Nephron progenitor cell (in vitro differentiated cells): ENCODE results near the gene KCNB1.

Source experiments
- DNase-seq: peaks from one replicate; pipeline ENCODE4 v3.0.0; 2021
- H3K27ac Mint-ChIP-seq: 2 replicates; pipeline ENCODE4 v1.8.0; 2021; ENCODE audit warnings: mild to moderate bottlenecking, moderate library complexity, mixed read lengths
- H3K27me3 Mint-ChIP-seq: 2 replicates; pipeline ENCODE4 v1.8.0; 2021; ENCODE audit warnings: mild to moderate bottlenecking, low read depth, mixed read lengths; ENCODE audit not compliant: poor library complexity
- H3K36me3 Mint-ChIP-seq: 2 replicates; pipeline ENCODE4 v1.8.0; 2021; ENCODE audit warnings: low read depth, mixed read lengths
- H3K4me1 Mint-ChIP-seq: 2 replicates; pipeline ENCODE4 v1.8.0; 2021; ENCODE audit warnings: mixed read lengths
- H3K4me3 Mint-ChIP-seq: 2 replicates; pipeline ENCODE4 v1.8.0; 2021; ENCODE audit warnings: mild to moderate bottlenecking, moderate library complexity, mixed read lengths
- H3K9me3 Mint-ChIP-seq: 2 replicates; pipeline ENCODE4 v1.8.0; 2021; ENCODE audit warnings: mild to moderate bottlenecking, moderate library complexity, mixed read lengths
- TF ChIP-seq, protein P1 (sequence below): fragments of 200-600 bp; sonication (generic); IDR thresholded peaks from 2 replicates; pipeline ENCODE4 v1.5.0; 2021; ENCODE audit warnings: antibody characterized with exemption

Gene KCNB1

GRCh38 chr20:49516916-49517804 is 34.7 kb upstream of the KCNB1 start:
- DNase-seq: no peak
- Mint-ChIP-seq H3K27ac (no peak overlapping the region), H3K9me3 (no peaks in the 10 kb centered on the region), H3K4me1 (peaks cover 16% of the 10 kb centered on the region), H3K4me3 (no peak overlapping the region), H3K36me3 (peaks cover 15% of the 10 kb centered on the region), H3K27me3 (peaks cover 17% of the 10 kb centered on the region)
- TF ChIP-seq, protein P1, sequence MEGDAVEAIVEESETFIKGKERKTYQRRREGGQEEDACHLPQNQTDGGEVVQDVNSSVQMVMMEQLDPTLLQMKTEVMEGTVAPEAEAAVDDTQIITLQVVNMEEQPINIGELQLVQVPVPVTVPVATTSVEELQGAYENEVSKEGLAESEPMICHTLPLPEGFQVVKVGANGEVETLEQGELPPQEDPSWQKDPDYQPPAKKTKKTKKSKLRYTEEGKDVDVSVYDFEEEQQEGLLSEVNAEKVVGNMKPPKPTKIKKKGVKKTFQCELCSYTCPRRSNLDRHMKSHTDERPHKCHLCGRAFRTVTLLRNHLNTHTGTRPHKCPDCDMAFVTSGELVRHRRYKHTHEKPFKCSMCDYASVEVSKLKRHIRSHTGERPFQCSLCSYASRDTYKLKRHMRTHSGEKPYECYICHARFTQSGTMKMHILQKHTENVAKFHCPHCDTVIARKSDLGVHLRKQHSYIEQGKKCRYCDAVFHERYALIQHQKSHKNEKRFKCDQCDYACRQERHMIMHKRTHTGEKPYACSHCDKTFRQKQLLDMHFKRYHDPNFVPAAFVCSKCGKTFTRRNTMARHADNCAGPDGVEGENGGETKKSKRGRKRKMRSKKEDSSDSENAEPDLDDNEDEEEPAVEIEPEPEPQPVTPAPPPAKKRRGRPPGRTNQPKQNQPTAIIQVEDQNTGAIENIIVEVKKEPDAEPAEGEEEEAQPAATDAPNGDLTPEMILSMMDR: no peak

DNA sequence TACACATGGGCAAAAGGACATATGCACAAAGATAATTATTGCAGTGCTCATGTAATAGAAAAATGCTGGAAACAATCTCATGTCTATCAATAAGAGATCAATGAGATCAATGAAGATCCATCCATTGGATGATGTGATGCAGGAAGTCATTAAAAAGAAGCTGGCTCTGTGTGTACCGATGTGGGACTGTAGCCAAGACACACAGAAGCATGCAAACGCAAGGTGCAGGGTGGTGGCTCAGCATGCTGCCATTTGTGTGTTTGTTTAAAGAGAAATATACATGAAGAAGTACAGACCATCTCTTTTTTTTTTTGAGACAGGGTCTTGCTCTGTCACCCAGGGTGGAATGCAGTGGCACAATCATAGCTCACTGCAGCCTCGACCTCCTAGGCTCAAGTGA is 33.1 kb upstream of the KCNB1 start:
- H3K9me3 Mint-ChIP-seq: no peaks in the 10 kb centered on the region
- no peak overlapping the region for H3K4me3 Mint-ChIP-seq
- no peak for DNase-seq
- peaks cover 6% of the 10 kb centered on the region for H3K36me3 Mint-ChIP-seq
- peaks cover 23% of the 10 kb centered on the region for H3K4me1 Mint-ChIP-seq
- no peak overlapping the region for H3K27ac Mint-ChIP-seq
- H3K27me3 Mint-ChIP-seq: peaks cover 17% of the 10 kb centered on the region
- TF ChIP-seq, protein P1: no peak

GRCh38 chr20:49513517-49513916 is 31.0 kb upstream of the KCNB1 start:
- no peak overlapping the region for H3K27ac Mint-ChIP-seq
- H3K36me3 Mint-ChIP-seq: peaks cover 10% of the 10 kb centered on the region
- TF ChIP-seq, protein P1: no peak
- no peak overlapping the region for H3K4me3 Mint-ChIP-seq
- DNase-seq: no peak
- H3K4me1 Mint-ChIP-seq: peaks cover 20% of the 10 kb centered on the region
- H3K9me3 Mint-ChIP-seq: no peaks in the 10 kb centered on the region
- H3K27me3 Mint-ChIP-seq: peaks cover 15% of the 10 kb centered on the region

DNA sequence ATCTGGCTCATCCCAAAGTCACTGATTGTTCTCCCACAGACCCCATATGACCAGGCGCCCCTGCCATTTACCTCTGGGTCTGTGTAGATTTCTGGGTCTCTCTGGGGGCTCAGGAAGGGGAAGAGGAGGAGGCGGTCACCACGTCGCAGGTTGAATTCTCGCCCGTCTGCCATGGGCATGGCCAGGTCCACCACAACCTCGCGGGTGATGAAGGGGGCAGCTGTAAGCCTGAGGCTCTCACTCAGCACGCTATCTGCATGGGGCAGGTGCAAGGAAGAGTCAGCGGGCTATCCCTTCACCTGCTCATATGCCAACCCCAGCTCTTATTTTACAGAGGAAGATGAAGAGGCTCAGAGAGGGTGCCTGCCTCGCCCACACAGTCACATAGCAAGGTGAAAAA is 30.5 kb upstream of the KCNB1 start:
- Mint-ChIP-seq H3K4me1 (peaks cover 23% of the 10 kb centered on the region), H3K27me3 (peaks cover 14% of the 10 kb centered on the region), H3K27ac (no peak overlapping the region), H3K4me3 (no peak overlapping the region), H3K36me3 (peaks cover 12% of the 10 kb centered on the region), H3K9me3 (no peaks in the 10 kb centered on the region)
- no peak for DNase-seq
- TF ChIP-seq, protein P1: no peak

DNA sequence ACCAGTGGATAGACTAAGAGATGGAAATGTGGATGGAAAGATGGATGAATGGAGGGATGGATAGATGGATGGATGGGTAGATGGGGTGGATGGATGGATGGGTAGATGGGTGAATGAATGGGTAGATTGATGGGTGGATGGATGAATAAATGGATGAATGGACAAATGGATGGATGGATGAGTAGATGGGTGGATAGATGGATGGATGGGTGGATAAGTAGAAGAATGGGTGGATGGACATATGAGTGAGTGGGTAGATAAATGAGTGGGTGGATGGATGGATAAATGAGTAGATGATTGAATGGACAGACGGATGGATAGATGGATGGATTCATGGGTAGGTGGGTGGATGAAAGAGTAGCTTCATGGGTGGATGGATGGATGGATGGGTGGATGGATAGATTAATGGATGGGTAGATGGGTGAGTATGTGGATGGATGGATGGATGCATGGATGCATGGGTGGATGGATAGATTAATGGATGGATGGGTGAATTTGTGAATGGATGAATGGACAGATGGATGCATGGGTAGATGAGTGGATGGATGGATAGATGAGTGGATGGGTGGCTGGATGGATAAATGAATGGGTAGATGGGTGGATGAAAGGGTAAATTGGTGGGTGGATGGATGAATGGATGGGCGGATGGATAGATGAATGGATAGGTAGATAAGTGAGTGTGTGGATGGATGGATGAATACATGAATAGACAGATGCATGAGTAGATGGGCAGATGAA is 29.5 kb upstream of the KCNB1 start:
- no peak overlapping the region for H3K27ac Mint-ChIP-seq
- TF ChIP-seq, protein P1: no peak
- H3K9me3 Mint-ChIP-seq: no peaks in the 10 kb centered on the region
- no peak for DNase-seq
- H3K27me3 Mint-ChIP-seq: peaks cover 13% of the 10 kb centered on the region
- H3K36me3 Mint-ChIP-seq: peaks cover 12% of the 10 kb centered on the region
- H3K4me3 Mint-ChIP-seq: no peak overlapping the region
- H3K4me1 Mint-ChIP-seq: peaks cover 25% of the 10 kb centered on the region
